Renal cortex interstitium (tissue), 11 donors: ENCODE data around the gene SLC35F5. TPM values are rescaled to one million over a fixed set of nuclear protein-coding genes. Genes with fewer than 3 reads are reported as not detected.

ENCODE experiments used
- DNase-seq, 11 donors: peaks; one replicate each; pipeline ENCODE4 v3.0.0-alpha.2; 2013; ENCODE audit warnings: low read depth in 9 of 11, low spot score in 4 of 11; ENCODE audit errors: extremely low read depth in 1 of 11
- polyA plus RNA-seq, 3 donors: library from polyadenylated mRNA; unstranded; fragments of 120-200 nt; gene quantifications; one replicate each; pipeline ENCODE4 v1.2.1, GENCODE V29; 2013; ENCODE audit not compliant: insufficient read length in 3 of 3

Gene SLC35F5
- polyA plus RNA-seq, 3 donors: 115 to 144 (median 133) TPM

DNA sequence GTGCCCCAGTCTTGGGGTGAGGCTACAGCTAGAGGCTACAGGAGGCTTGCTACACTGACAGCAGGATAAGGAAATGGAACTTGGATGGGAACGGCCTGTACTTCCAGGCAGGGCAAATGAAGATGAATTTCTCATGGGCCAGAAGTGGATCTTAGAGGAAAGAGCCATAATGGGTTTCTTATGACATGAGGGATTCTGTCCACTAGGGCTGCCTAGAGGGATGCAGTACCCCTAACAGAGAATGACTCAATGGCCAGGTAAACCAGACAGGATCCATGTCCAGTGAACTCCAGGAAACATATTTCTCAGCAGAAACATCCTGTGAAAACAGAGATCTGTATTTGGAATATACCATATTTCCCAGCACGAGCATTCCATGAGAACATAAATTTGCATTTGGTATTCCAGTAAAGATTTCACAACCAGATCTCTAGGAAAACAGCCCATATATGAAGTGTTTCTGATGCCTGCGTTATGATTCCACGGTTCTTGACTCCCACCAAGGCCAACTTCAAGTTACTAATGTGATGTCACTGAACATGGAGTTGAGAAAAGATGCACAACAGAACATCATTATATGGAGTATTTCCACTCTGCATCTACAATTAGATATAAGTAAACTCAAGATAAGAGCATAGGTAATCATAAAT, 11.5 kb upstream of the SLC35F5 start:
- DNase-seq: no peak

DNA sequence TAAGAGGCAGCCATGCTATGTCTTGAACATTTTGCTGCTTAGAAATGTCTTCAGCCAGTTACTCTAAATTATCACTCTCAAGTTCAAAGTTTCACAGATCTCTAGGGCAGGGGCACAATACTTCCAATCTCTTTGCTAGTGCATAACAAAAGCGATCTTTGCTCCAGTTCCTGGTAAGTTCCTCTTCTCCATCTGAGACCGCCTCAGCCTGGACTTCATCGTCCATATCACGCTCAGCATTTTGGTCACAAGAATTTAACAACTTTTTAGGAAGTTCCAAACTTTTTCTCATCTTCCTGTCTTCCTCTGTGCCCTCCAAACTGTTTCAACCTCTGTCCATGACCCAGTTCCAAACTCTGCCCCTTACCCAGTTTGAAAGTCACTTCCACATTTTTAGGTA, 8.8 kb upstream of the SLC35F5 start:
- no peak for DNase-seq

DNA sequence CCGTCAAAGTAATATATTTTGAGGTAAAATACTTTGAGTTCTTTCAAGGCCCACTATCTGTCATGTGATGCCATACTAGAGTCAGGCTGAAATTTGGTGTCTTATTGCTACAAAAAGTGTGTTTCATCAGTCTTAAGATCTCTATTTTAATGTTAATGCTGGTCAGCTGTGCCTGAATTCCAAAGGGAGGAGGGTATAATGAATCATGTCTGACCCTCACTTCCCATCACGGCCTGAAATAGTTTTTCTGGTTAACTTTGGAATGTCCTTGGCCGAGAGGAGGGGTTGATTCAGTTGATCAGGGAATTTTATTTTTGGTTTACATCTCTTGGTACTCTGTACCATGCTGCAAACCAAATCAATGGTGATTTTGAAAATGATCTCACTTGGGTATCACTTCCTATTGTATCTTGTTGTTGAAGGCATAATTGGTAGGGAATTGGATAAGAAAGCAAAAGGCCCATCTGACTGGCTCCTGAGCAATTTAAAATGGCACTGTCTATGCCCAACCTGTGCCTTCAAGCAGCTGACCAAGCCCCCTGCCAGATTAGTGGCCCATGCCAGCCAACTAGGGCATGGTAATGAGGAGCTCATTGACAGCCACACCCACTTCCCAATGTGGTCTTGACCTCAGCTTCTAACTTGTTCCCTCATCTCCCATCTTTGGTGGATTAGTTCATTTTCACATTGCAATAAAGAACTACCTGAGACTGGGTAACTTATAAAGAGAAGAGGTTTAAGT, 6.1 kb upstream of the SLC35F5 start:
- DNase-seq: no peak

DNA sequence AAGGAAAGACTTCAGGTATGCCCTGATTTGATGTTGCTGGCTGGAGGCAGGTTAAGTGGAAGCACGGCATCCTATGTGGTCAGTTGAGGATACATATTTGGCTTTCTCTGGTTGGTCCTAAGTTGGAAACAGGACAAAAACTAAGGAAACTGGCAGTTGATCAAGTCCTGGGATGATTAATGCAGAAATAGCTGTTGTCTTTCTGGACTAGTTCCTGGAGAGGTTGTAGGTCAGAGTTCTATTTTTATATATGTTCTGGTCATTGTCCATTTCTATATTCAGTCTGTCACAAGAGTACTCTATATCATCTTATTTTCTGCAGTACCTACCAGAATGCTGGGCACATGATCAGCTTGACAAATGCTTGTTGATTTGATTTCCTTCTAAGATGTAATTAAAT, 4.0 kb upstream of the SLC35F5 start:
- no peak for DNase-seq

DNA sequence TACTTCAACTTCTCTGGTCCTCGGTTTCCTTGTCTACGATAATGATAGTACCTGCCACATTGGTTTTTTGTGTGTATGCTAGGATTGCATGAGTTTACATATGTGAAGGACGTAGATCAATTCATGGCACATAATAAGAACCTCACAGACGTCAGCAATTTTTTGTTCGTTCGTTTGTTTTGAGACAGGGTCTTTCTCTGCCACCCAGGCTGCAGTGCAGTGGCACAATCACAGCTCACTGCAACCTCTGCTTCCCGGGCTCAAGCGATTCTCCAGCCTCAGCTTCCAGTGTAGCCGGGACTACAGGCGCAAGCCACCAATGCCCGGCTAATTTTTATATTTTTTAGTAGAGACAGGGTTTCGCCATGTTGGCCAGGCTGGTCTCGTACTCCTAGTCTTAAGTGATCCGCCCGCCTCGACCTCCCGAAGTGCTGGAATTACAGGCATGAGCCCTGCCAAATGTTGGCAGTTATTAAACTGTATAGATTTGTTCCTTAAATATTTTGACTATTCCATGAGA, 756 bp upstream of the SLC35F5 start:
- peak in 2 of 11 donors; percentile 35 to 66 for DNase-seq

DNA sequence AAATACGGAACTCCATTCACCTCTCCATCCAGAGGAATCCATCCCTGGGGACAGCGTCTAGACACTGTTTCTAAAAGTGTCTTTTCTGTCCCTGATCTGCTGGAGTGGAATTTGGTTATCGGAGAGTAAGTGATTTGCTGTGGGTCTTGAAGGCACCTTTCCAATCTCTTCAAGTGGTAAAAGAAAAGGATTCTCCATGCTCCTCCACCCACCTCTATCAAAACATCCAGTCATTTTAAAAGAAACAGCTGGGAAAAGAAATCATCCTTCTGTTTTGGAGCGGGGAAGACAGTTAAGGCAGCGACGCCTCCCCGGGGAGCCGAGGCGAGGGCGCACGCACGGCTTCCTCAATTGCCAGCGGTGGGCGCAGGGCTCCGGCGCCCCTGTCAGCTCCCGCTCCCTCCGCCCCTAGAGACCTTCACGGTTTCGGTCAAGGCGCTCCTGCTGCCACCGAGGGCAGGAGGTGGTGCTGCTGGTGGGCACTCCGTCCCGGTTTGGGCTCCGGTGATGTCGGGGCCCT, 547 bp downstream of the SLC35F5 start:
- peak in 7 of 11 donors; percentile 10 to 51 (median 36) for DNase-seq

DNA sequence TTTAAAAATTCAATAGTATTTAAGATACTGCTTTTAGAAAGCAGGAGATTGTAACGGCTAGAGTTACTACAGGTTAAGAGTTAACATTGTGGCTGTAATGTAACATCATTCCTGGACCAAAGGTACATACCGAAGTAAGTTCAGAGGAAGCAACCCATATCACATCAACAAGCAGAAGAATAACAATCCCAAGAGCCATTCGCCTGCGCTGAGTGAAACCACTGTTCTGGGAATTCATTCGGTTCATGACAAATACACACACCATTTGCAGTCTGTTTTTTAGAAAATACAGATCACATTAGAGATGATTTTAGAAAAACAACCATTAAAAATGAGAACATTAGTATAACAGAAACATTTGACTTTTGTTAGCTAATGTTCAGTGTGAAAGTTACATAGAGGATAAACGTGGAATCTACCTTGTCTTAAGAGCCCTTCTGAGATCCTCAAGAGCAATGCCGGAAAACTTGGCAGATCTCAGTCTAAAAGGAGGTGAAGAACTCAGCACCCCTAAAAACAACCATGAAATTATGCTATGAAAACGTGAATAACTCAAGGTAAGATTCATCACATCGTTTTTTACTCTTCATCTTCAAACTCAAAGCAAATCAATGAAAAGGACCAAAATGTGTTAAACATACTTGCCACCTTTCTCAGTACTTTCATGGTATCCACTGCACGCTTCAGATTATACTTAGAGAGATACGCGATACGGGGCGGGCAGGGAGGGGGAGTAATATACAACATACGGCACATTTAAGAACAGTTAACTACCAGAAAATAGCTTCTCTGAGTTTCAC, 1.2 kb downstream of the SLC35F5 start:
- peak in 2 of 11 donors; percentile 20 to 33 for DNase-seq

DNA sequence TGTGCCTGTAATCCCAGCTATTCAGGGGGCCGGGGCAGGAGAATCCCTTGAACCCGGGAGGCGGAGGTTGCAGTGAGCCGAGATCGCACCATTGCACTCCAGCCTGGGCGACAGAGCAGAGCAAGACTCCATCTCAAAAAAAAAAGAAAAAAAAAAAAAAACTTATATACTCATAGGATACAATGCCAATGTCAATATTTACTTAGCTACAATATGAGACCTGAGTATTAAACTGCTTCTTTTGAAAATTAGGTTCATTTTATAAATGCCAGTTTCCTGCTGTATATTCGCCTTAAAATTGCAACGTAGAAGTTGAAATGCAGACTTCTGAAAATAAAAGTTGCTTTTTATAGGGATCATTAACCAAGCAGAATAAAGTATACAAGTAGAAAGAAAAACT, 2.3 kb downstream of the SLC35F5 start:
- no peak for DNase-seq

DNA sequence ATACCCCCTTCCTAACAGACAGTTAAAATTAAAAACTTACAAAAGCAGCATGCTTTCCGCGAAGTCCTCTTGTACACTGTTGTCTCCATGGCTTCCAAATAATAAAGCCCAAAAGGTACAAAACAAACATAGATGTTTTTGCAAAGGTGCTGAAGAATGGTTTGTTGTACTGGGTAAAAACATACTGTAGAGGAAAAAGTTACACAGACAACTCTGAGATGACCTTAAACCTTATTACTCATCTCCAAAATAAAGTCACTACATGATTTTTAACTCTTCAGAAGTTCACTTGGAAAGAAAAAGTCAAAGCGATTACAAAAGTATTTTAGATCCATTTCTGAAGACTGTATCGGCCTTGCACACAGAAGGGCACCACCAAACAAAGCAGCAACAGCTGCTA, 6.1 kb downstream of the SLC35F5 start:
- no peak for DNase-seq

DNA sequence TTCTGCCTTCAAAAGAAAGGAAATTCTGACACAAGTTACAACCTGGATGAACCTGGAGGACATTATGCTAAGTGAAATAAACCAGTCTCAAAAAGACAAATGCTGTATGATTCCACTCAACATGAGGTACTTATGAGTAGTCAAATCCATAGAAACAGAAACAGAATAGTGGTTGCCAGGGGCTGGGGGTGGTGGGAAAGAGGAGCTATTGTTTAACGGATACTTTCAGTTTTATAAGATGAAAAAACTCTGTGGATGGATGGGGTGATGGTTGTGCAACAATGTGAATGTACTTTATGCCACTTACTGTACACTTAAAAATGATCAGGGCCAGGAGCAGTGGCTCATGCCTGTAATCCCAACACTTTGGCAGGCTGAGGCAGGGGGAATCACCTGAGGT, 15.4 kb downstream of the SLC35F5 start:
- no peak for DNase-seq

DNA sequence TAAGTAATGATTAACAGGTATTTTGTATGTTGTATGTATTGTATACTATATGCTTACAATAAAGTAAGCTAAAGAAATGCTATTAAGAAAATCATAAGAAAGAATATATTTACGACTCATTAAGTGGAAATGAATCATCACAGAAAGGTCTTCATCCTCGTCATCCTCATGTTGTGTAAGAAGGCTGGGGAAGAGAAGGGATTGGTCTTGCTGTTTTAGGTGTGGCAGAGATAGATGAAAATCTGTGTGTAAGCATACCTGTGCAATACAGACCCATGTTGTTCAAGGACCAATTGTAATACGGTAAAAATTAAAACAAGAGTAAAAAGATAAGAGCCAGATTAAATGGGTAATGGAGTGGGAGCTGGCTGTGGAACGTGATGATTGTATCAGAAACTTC, 16.6 kb downstream of the SLC35F5 start:
- no peak for DNase-seq

DNA sequence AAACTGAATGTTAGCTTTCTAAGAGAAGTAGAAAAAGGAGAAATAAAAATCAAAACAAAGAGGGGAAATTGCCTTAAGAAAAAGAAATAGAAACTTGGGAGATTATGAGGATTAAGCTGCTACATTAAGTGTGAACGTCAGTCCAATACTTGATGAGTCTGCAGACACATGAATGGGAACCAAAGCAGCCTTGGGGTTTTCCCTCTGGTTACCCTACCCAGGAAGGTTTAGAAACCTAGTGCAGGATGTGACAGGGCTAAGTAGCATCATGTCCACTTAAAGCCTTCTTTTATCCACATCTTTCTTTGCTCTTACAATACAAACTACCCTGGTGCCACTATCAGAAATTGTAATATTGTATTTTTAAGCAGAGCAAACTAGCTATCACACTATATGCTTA, 22.3 kb downstream of the SLC35F5 start:
- no peak for DNase-seq

DNA sequence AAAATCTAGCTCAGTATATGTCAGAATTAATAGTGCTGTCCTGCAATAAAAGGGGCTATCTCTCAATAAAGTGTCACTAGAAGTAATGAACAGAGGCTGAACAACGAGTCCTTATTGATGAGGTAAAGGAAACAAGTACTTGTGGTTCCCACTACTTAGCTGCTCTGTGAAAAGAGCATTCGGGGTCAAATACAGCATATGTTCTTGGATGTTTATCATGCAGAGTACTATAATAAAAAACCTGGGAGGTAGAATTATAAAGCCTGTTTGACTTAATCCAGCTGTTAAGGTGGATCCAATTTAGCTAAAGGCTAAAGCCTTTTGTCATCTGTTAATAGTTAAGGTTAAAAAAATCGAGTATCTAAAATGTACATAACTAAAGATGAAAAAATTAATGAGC, 32.4 kb downstream of the SLC35F5 start:
- DNase-seq: no peak

DNA sequence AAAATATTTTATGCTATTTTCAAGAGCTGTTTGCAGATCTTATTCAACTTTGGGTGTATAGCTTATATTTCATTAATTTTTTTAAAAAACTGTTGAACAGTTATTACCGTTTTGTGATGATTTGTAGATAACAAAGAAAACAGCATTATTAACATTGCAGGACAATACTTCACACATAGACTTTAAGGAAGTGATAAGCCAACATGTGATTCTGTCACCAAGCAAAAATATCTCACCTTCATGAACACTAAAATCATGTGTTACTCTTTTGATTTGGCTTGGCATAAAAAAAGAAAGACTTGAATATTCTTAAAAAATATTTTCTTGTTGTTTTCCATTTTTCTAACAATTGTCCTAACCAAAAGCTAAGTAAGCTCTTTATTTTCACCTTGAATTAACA, 33.0 kb downstream of the SLC35F5 start:
- no peak for DNase-seq

DNA sequence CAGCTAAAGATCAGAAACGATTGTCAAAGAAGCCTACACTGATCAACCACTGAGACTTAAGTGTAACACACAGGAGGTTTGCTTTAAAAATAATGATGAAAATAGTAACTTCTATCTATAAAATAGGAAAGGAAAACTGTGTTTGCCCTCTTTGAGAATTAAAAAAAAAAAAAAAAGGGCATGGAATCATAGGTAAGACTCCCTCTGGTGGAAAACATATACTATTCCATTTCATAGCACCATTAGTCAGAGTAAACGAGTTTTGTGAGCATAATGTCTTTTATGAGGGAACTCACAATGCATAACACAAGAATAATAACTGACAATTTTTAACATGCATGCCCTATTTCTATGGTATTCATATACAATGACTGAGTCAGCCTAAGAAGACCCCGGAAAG, 36.3 kb downstream of the SLC35F5 start:
- no peak for DNase-seq

DNA sequence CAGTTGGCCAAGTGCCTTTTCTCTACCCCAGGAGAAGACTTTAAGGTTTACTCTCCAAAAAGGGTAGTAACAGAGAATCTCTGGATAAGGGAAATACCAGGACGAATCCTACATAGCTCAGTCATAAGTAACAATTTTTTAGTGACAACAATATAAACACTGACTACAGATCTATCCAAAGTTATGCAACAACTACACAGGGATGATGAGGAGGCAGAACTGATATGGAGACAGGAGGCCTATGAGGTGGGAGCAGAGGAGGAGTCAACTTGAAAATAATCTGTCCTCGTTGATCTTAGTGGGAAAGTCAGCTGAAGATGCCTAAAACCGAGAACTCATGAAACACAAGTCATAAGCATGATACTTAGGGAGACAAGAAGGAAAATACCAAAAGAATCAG, 40.2 kb downstream of the SLC35F5 start:
- no peak for DNase-seq

DNA sequence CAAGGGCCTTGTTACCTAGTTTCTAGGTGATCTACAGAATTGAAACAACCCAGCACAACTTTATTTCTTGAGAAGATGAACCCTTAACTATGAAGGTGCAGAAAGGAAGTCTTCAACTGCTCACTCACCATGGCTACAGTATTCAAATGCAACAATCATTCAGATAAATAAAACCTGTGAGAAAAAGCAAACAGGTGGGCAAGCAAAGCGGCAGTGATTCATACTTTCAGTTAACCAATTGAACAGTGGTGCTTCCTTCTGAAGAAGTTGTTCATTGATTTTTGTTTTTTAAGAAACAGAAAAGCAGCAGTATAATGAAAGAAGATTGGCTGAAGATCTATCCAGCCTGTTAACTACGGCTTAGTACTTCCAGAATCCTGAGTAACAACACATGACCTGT, 43.5 kb downstream of the SLC35F5 start:
- no peak for DNase-seq

DNA sequence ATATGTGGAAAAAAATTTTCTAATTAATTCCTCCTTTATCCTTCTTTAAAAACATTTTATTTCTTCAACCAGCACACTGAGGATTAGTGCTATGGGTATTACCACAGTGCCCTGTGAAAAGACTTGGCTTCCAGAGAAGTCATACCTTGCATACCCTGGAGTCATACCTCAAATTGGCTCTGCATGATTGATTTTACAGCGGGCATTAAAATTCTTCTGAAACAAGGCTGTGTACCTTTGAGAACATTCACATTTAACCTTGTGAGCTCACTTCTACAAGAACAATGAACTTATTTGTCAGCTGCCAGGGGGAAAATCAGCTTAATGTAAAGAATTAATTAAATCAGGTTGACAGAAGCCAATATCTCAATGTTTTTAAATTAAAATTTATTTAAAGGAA, 44.6 kb downstream of the SLC35F5 start:
- DNase-seq: peak in 9 of 11 donors; percentile 23 to 78 (median 49)

DNA sequence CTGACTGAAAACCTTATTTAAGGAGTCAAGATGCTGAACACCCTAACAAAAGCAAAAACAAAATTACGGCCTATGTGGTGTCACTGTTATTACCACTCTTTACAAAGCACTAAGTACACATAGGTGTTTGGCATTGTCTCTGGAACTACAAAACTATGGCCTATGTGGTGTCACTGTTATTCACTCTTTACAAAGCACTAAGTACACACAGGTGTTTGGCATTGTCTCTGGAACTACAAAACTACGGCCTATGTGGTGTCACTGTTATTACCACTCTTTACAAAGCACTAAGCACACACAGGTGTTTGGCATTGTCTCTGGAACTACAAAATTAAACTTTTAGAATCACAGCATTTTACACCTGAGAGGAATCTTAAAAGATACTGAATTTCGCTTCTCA, 47.4 kb downstream of the SLC35F5 start:
- no peak for DNase-seq

DNA sequence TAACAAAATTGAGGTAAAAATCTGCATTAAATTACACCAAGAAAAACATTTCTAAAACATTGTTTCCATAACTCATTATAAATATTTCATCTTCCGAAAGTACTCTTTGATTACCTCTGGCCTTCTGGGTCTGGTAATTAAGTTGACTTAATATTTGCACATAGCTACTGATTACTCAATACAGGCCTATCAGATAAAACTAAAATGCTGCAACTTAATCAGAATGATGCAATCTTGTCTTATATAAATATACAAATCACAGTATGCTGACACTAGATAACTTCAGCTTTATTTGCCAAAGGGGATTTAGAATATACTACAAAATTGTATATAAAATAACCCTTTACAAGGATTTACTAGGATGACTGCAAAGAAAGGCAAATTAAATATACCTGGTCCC, 49.3 kb downstream of the SLC35F5 start:
- no peak for DNase-seq
